HG03095 (cell line): ENCODE data around the gene SPSB3.

Experiments used
- ATAC-seq: cut with Tn5 transposase; IDR thresholded peaks from one replicate; pipeline ENCODE4 v1.9.1; 2021; ENCODE audit warnings: moderate library complexity; ENCODE audit not compliant: unreplicated experiment

Gene SPSB3

DNA sequence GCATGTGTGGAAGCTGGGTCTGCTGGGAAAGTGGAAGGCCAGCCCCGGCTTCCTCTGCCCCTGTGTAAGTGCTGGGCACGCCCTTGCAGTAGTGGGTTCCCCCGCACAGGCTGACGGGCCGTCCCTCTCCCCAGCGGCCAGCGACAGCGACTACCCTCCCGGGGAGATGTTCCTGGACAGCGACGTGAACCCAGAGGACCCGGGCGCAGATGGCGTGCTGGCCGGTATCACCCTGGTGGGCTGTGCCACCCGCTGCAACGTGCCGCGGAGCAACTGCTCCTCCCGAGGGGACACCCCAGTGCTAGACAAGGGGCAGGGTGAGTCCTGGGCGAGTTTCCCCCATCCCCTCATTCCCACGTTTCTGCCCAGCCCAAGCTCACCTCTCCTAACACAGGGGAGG is 16.5 kb downstream of the SPSB3 start:
- ATAC-seq: no peak

DNA sequence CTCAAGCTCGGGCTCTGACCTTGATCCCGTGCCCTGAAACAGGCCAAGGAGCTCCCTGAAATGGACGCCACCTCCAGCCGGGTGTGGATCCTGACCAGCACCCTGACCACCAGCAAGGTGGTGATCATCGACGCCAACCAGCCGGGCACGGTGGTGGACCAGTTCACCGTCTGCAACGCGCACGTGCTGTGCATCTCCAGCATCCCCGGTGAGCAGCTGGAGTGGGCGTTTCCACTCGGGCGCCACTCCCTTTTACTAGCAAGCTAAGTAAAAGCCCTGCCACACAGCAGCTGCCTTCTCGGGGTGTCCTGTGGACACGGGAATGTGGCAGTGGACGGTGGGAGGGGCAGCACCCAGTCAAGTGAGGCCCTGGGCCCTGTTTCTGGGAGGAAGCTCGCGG is 17.4 kb downstream of the SPSB3 start:
- no peak for ATAC-seq

DNA sequence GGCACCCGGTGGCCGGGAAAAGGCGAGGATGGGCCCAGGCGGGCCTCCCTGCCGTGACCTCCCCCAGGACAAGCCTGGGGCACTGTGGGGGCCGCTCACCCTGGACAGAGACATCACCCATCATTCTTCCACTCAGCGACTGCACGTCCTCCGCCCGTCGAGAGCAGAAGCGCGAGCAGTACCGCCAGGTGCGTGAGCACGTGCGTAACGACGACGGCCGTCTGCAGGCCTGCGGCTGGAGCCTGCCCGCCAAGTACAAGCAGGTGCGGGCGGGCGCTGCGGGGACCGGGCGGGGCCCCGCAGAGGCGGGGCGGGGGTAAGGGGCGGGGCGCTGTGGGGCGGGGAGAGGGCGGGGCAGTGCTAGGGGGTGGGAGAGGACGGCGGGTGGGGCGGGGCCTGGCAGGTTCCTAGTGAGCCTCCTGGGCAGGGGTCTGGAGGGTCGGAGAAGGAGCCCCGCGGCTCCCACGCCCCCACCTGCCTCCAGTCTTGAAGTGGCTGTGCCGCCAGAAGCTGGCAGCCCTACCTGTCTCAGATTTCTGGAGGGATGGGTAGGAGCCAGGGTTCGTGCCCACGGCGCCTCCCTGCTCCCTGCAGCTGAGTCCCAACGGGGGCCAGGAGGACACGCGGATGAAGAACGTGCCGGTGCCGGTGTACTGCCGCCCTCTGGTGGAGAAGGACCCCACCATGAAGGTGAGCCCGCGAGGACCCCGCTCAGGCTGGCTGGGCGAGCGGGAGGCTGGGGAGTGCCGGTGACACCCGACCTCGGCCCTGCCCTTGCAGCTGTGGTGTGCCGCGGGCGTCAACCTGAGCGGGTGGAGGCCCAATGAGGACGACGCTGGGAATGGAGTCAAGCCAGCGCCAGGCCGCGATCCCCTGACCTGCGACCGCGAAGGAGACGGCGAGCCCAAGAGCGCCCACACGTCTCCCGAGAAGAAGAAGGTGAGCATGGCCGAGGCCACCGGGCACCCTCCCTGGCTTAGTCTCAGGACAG is 18.6 kb downstream of the SPSB3 start:
- ATAC-seq: no peak

DNA sequence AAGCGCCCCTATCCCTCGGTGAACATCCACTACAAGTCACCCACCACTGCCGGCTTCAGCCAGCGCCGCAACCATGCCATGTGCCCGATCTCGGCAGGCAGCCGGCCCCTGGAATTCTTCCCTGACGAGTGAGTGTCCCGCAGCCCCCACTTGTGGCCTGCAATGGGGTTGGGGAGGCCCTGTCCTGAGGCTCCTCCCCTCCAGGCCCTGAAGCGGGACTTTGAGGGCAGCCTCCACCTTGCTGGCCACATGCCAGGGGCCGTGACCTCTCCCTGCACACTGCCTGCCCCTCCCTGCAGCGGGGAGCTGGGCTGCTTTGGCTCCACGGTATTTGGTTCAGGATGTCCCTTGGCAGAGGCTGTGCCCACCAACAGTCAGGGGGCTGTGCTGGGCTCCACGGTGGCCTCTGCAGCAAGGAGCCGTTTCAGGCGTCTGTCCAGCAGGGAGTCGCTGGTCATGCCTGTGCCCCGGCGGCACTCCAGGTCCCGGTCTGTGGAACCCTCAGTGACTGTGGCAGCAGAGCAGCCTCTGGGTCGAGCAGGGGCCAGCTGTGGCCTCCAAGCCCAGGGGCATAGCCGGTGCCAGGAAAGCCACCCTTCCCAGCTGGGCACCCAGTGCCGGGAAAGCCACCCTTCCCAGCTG is 19.4 kb downstream of the SPSB3 start:
- ATAC-seq: no peak

DNA sequence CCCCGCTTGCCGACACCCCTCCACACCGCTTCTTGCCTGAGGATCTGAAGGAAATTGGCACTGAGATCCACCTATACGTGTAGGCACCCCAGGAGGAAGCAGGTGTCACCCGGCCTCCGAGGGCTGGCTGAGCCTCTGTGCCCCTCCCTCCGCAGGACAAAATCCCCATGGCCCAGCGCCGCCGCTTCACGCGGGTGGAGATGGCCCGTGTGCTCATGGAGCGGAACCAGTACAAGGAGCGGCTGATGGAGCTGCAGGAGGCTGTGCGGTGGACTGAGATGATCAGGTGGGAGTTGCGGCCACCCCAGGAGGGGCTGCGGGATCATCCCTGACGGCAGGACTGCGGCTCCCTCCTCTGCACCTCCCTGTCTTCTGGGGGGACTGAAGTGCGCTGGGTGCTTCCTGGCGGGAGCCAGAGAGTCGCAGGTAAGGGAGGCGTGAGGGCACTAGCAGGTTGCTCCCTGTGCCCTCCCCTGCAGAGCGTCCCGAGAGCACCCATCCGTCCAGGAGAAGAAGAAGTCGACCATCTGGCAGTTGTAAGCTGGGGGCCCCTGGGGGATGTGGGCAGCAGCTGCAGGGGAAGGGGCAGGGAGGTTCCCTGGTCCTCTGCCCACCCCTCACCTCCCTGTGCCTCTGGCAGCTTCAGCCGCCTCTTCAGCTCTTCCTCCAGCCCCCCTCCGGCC is 20.0 kb downstream of the SPSB3 start:
- no peak for ATAC-seq

DNA sequence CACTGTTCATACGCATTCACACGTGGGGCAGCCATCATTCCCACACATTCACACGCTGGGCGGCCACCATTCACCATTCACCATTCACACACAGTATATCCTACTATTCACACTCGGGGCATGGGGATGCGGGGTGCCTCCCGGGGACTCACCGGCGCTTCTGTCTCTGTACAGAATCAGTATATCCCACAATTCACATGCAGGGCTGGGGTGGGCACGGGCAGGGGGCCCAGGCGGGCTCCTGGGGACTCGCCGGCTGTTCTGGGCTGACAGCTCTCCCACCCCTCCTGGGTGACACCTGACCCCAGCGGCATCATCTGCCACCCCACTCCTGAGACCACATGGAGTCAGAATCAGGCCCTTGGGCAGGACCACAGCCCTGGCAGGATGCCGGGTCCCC is 20.6 kb downstream of the SPSB3 start:
- ATAC-seq: no peak

DNA sequence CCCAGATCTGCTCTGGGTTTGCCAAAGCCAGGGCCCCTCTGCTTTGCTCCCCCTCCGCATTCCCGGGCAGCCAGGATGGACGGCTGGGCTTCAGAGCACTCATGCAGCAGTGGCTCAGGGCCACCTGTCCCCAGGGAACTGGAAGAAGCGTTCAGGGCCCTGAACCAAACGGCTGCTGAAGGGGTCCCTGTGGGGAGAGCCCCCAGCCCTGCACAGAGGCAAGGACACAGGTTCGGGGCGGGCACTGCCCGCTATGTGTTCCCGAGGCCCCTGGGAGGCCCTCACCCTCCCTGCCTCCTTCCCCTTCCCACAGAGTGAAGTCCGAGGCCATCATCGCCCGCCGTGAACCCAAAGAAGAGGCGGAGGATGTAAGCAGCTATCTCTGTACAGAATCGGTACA is 21.5 kb downstream of the SPSB3 start:
- no peak for ATAC-seq

DNA sequence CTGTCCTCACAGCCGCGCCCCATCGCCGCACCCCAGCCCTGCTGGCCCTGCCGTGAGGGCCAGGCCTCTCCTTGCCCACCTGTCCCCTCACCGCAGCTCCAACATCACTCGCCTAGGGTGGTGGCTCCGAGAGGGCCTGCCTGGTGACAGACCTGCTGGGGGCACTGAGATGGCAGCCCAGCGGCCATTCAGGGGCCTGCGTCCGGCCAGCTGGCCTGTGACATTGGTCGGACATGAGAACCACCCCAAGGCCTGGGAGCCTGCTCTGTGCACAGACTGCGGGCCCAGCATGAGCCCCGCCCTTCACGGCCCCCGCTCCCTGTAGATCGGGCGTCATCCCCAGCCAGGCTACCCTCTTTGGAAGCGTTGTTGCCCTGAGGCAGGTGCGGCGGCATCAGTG is 22.9 kb downstream of the SPSB3 start:
- no peak for ATAC-seq

DNA sequence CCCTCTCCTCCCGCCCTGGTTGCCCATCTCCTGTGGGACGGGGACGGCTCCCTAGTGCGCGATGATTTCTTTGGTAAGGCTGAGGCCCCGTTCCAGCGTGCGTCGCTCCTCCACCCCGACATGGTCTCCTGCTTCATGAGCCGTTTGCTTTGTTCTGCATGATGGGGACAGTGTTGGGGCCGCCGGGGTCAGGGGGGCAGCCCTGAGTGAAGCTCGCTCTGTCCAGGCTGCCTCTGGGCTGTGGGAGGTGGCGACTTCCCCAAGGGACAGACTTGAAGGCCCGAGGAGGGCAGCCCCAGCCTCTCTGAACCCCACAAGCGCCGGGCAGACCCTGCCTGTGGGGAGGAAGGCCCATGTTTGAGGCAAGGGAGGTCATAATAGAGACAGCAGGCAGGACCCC is 23.4 kb downstream of the SPSB3 start:
- ATAC-seq: no peak

DNA sequence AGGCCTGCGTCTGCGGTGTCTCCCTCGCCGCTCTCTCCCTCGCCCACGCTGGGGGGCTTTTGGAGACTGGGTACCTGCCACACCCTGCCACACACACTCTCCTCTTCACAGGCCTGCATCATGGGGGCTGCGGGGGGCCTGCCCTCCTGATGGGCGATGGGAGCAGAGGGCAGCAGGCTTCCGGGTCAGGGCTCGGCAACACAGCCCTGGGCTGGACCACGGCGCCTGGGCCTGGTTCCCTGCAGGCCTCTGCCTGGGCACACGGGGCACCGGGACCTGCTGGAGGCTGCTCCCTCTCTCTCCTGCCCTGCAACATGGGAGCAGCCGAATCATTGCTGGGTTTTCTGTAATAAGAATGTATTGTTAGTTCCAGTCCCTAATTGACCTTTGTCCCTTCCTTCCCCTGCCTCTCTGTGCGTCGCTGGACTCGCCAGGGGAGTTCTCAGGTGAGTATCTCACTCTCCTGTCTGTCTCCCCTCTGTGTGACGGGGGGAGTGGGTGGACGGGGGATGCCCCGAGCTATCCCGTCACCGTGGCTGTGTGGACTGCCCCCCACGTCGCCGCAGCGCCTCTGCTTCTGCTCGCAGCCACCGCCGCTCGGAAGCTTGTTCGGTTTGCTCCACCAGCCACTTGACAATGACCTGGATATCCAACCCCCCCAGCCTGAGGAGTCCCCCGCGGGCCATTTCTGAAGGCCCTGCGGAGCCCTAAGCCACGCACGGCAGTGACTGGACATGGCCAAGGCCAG is 24.5 kb downstream of the SPSB3 start:
- no peak for ATAC-seq

DNA sequence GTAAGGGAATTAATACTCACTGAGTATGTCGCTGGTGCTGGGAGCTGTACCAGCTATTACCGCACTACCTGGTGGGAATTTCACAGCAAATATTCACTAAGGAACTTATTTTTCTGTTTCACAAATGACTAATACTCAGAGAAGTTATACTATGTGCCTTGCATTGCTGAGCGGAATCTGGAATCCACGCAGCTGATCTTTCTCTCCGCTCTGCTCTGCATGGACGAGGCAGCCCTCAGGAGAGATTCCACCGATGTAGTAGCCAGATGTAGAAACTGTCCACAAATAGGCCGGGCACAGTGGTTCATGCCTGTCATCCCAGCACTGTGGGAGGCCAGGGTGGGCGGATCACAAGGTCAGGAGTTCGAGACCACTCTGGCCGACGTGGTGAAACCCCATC is 28.2 kb downstream of the SPSB3 start:
- ATAC-seq: no peak

DNA sequence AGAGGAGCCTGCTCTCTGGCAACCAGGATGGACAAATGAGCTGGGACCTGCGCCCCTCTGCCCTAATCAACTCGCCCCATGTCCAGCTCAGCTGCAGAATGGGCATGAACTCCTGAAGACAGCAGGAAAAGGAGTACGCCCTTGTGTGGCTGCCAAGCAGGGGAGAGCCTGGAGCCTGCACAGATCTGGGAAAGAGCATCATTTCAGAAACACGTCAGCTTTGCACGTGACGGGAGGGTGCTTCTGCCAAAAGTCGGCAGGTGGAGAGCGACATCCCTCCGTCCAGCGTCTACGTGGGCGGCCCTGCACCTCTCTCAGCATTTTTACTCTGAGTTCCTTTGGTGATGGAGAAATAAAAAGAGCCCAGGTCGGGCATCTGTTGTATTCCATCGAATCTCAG is 29.5 kb downstream of the SPSB3 start:
- no peak for ATAC-seq

DNA sequence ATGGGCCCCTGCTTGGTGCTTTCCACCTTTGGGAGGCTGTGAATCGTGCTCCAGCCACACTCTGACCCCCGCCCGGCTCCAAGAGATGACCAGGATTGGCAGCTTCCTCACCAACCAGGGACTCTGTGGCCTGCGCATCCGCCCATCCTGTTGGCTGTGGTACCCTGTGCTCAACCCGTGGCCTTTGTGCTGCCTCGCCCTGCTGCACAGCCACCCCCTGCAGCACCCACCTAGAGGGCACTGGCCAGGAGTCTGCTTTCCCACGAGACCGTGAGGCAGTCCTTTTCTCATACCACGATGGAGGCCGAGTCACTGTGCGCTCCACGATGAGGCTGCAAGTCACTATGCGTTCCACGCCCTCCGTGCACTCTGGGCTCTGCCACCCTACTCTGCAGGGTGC is 30.4 kb downstream of the SPSB3 start:
- no peak for ATAC-seq

DNA sequence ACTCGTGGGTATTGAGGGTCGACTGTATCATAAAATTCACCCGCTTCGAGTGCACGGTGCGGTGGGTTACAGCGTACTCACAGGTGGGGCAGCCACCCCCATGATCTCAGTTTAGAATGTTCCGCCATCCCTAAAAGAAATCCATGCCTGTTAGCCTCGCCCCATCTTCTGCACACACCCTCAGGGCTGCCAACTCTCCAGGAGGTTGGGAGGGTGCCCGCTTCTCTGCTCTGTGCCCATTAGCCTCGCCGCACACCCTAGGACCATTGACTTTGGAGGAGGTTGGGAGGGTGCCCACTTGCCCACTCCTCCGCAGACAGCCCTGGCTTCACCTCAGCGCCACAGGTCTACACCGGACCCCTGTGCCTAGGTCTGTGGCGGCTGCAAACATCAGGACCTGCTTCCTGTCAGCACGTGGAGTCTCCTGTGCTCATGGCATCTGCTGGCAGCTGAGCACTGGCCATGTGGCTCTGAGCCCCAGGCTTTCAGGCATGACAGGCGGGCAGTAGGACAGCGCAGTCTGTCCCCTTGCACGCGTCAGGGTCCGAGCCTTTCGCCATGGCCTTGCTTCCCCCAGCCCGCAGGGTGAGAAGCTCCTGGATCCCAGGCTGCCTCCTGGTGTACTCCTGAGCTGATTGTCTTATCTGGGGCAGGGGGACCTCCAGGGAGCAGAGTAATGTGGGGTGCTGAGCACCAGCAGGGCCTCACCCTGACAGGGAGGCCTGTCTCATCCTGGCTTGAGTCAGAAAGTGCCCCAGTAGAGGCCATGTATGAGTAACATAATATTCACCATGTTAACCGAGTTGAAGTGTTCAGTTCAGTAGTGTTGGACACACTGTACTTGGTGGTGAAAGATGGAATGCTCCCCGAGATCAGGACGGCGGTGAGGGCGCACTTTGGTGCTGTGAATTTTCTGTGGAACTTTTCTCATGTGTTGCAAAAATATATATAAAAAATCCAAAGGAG is 32.9 kb downstream of the SPSB3 start:
- no peak for ATAC-seq

DNA sequence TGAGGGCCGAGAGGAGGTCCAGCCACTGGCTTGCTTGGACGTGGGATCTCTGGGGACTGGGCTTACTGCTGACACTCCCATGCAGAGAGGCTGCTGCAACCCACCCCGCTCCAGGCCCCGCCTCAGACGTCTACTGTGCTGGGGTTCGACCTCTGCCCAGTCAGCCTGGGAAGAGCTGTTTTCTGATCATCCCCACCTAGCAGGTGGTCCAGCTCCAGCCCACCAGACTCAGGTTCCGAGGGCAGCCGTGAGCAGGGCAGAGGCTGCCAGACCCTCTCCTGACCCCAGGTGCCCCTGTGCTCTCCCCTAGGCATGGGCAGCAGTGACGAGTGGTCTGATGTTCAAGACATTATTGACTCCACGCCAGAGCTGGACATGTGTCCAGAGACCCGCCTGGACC is 34.4 kb downstream of the SPSB3 start:
- ATAC-seq: no peak

DNA sequence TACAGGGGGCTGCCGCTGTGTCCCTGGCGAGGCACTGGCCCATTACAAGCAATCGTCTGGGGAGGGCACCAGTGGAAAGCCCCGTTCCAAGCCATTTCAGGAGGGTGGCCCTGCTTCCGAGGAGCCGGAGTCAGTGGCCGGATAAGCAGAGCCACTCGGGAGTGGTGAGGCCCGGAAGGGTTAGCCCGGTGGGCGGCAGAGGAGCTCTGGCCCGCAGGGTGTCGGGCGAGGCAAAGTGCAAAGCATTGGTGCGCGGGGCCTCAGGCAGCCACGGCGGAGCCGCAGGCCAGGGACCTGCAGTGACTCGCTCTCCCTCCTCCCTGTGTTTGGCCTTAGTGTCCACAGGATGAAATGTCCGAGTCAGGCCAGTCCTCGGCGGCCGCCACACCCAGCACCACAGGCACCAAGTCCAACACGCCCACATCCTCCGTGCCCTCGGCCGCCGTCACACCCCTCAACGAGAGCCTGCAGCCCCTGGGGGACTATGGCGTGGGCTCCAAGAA is 35.6 kb downstream of the SPSB3 start:
- no peak for ATAC-seq

DNA sequence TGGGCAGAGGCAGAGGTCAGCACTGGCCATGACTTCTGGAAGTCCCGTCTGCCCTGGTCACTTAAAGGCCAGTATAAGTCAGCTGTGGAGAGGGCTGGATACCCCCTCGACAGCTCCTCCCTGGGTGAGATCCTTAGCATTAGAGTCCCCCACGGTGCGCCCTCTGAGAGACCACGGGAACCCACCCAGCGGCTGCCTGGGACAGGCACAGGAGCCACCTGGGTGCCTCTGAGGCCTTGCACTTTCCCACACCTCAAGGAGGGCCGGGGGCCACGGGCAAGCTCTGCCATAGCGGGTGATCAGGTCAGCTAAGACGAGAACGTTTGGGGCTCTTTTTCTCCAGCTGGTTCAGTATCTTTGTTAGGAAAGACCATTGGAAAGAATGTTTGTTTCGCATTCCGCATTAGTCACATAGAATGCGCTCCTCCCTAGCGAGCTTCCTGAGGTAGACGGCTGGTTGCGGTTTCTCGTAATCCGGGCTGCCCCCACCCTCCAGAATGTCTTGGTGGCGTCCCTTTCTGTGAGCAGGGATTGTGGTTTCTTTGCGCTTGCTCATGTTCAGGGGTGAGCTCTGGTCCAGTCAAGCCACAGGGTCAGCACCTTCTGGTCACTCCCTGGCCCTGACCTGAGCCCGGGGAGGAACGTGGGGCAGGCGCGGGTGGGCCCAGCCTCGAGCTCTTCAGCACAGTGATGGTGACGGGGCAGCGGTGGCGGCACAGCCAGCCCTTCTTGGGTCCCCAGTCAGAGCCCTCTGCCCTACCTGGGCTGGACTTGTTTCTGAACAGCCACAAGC is 36.3 kb downstream of the SPSB3 start:
- ATAC-seq: no peak

DNA sequence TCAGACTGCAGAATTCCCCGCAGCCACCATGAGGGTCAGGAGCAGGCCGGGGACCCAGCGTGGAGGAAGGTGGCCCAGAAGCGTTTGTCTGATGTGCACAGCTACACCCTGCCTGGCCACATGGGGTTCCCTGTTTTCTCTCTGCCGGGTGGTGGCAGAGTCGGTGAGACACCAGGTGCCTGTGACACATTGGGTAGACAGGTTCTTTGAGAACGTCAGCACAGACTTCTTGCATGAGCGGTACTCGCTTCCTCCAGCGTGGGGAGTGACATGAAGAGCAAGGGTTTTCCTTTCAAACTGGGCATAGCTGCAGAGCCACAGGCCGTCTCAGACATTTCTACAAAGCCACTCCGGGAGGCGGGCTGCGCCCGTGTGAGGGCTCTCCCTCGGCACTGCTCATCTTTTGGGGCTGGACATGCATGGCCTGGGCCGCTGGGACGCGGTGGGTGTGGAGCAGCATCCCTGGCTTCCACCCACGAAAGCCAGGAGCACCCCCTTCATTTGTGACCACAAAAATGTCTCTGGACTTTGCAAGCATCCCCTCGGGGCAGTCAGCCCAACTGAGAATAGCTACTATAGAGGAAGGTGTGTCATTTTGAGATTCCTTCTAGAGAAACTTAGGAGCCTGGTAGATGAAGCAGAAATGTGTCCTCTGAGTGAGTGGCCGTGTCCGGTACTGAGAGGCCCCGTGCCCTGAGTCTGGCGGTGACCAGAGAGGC is 37.0 kb downstream of the SPSB3 start:
- ATAC-seq: no peak
